Choroid plexus epithelial cell (primary cell): Measurements from ENCODE around the gene ZNF574.
A peak's percentile ranks its signal among the peaks of the same experiment; 100 is the strongest.

Source experiments
- DNase-seq: peaks from one replicate; pipeline ENCODE4 v3.0.0-alpha.2; 2010; ENCODE audit warnings: low read depth
- H3K4me3 ChIP-seq: 2 replicates; pipeline ENCODE4 v1.5.1; 2011; ENCODE audit warnings: low read depth, mild to moderate bottlenecking, control low read depth, low read length, moderate library complexity
- CTCF ChIP-seq: conservative IDR thresholded peaks from 2 replicates; pipeline ENCODE4 v1.5.1; 2011; ENCODE audit warnings: low read depth, mild to moderate bottlenecking, control low read depth, inconsistent platforms, low read length, moderate library complexity

Gene ZNF574

DNA sequence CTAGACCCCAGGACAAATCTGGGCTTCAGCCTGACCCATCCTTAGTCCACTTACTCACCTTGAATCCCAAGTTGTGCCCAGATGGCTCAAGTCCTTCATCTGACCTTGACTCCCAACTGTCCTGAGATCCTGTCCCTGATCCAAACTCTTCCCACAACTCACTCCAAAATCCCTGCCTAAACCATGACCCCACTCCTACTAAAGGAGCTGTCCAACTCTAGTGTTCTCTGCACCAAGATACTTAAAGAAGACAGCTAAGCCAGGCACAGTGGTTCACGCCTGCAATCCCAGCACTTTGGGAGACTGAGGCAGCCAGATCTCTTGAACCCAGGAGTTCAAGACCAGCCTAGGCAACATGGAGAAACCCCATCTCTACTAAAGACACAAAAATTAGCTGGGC, 47.8 kb downstream of the ZNF574 start:
- H3K4me3 ChIP-seq = no peak overlapping the region
- no peak for TF ChIP-seq CTCF
- no peak for DNase-seq

DNA sequence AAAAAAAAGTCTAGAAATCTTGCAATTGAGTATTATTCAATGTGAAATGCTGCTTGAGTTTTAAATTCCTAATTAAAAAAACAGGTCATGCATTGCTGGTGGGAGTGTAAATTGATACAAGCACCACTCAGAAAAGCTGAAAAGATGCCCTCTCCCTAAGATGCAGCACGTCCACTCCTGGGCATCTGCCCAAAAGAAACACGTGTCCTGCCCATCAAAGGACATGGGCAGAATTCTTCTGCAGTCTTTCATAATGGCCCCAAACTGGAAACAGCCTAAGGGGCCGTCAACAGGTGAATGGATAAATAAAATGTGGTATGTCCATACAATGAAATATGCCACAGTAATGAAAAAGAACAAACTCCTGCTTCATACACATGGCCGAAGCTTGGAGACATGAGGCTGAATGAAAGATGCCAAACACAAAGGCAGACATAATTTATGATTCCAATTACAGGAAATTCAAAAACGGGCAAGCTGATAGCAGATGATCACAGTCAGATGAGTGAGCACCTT, 48.5 kb downstream of the ZNF574 start:
- no peak for DNase-seq
- no peak for TF ChIP-seq CTCF
- H3K4me3 ChIP-seq = no peak overlapping the region

DNA sequence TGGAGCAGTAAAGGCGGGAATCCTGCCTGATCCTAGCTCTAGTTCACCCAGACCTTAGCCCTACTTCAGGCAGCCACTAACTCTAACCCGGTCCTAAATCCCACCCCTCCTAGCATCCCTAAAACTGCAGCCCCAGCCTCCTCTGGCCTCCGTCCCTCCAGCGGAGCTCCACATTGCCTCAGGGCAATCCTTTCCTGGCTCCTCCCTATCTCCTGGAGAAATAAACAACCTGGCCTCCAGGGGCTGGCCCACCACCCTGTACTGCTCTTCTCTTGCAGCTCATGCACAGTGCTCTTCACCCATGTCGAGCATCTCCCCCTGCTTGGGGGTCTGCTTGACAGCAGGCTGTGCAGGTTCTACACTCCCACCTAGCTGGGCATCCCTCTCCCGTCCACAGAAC, 49.6 kb downstream of the ZNF574 start:
- H3K4me3 ChIP-seq = no peak overlapping the region

GRCh38 chr19:42126574-42126973, 50.6 kb downstream of the ZNF574 start:
- H3K4me3 ChIP-seq = no peak overlapping the region
- DNase-seq = no peak
- no peak for TF ChIP-seq CTCF

More for the DNA sequence above, 49.6 kb downstream of the ZNF574 start:
- no peak for DNase-seq
- no peak for TF ChIP-seq CTCF

DNA sequence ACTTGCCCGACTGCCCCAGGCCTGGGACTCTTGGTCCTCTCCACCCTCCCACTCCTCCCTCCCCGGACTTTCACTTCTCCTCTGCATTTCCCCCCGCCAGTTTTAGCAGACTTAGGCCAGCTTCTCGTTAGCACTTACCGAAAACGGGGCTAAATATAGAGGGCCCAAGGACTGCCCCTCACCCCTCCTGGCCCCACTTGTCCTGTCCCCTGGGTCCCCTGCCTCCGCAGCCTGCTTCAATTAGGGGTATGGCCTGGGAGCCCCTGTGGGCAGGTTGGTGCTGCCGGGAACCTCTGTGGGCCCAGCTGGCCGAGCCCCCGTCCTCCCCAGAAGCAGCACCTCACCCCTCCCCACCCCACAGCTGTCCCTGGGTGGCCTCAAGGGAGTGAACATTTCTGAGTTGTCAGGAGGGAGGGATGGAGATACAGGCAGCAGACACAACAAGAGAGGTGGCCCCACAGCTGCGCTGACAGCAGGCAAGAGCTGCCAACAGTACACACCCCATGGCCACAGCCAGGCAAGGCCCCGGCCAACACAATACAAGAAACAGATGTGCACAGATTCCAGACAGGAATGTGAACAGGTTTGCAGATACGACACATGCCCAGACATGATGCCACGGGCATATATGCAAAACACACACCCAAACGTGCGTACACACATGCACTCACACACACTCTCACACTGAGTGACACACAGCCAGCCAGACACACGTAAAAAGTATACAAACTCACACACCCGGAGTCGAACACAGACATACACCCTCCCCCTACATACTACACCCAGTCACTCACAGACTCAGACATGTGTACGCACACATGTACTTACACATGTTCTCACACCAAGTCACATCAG, 53.7 kb downstream of the ZNF574 start:
- DNase-seq = peak; percentile 38
- H3K4me3 ChIP-seq = no peak overlapping the region
- TF ChIP-seq CTCF = no peak

- TF ChIP-seq CTCF = no peak
- H3K4me3 ChIP-seq = no peak overlapping the region
Observed at GRCh38 chr19:42130254-42130573, 54.2 kb downstream of the ZNF574 start.

More at GRCh38 chr19:42130254-42130573, 54.2 kb downstream of the ZNF574 start:
- DNase-seq = no peak
